Transverse colon (tissue), 4 donors: ENCODE measurements around the gene LMTK2. TPM values are rescaled to one million over a fixed set of nuclear protein-coding genes. Genes with fewer than 3 reads are reported as not detected.

Experiments used
- DNase-seq: peaks from one replicate; pipeline ENCODE4 v3.0.0-alpha.2; 2019
- H3K27ac ChIP-seq, 4 donors: fragments of 200-600 bp; sonication (generic); 2 replicates each; pipeline ENCODE4 v1.5.1; 2016 to 2018; ENCODE audit warnings: inconsistent platforms in 4 of 4
- H3K27me3 ChIP-seq: fragments of 200-600 bp; sonication (generic); 2 replicates; pipeline ENCODE4 v1.5.1; 2017; ENCODE audit warnings: inconsistent platforms
- H3K36me3 ChIP-seq, 4 donors: fragments of 200-600 bp; sonication (generic); 2 replicates each; pipeline ENCODE4 v1.5.1; 2017 to 2019; ENCODE audit warnings: inconsistent platforms in 4 of 4
- H3K4me1 ChIP-seq, 4 donors: fragments of 200-600 bp; sonication (generic); 2 replicates each; pipeline ENCODE4 v1.5.1; 2017 to 2020; ENCODE audit warnings: inconsistent platforms in 4 of 4
- H3K4me3 ChIP-seq, 4 donors: fragments of 200-600 bp; sonication (generic); 1 replicate in 1 of 4; 2 replicates in 3 of 4; pipeline versions ENCODE4 v1.5.1 to v1.6.1; 2017 to 2019; ENCODE audit warnings: inconsistent platforms in 4 of 4
- H3K9me3 ChIP-seq, 2 donors: fragments of 200-600 bp; sonication (generic); 2 replicates each; pipeline ENCODE4 v1.5.1; 2017 to 2019; ENCODE audit warnings: inconsistent platforms in 2 of 2
- EP300 ChIP-seq: sonication (generic); formaldehyde crosslinking; IDR thresholded peaks from one replicate; pipeline ENCODE4 v1.6.1; 2017; ENCODE audit warnings: antibody characterized with exemption, low read depth
- POLR2A ChIP-seq: fragments of 450-650 bp; IDR thresholded peaks from one replicate; pipeline ENCODE4 v1.6.1; 2016; ENCODE audit warnings: antibody characterized with exemption, mild to moderate bottlenecking, moderate library complexity
- POLR2AphosphoS5 ChIP-seq, 3 donors: sonication (generic); formaldehyde crosslinking; IDR thresholded peaks; one replicate each; pipeline ENCODE4 v1.6.1; 2016; ENCODE audit warnings: antibody characterized with exemption in 3 of 3
- WGBS, 2 donors: methylation state at CpG; one replicate each; pipeline ENCODE4 v1.1.5; 2018; ENCODE audit warnings: low coverage in 1 of 2; 5-methylcytosine and 5-hydroxymethylcytosine counted together
- in situ Hi-C, 4 donors: fragments of 200-750 bp; cut with MboI; loops; one replicate each; pipeline versions ENCODE4 v1.15.0 to v1.15.1; 2017; ENCODE audit warnings: low sequenced_read_pairs in 3 of 4, low pct_ligation_motif_present in 1 of 4, low pct_unique_long_range_greater_than_20kb in 1 of 4
- intact Hi-C: fragments of 100-400 bp; cut with DNase I; formaldehyde crosslinking; loops from one replicate; pipeline ENCODE4 v1.15.1; 2023; ENCODE audit warnings: low total_unique reads
- total RNA-seq, 4 donors: library from RNA; depleted of rRNA; stranded (reverse); fragments of >200 nt; gene quantifications; one replicate each; pipeline ENCODE4 v1.1.0, GENCODE V29; 2016
- TF ChIP-seq, protein P1 (sequence below), 5 experiments: fragments of 200-600 bp in 3 of 5; fragments of 450-650 bp in 2 of 5; sonication (generic) in 3 of 5; IDR thresholded peaks; 1 replicate in 2 of 5; 2 replicates in 3 of 5; pipeline ENCODE4 v1.5.1; 2016 to 2017; ENCODE audit warnings: antibody characterized with exemption in 5 of 5, inconsistent platforms in 3 of 5, mild to moderate bottlenecking in 2 of 5, moderate library complexity in 1 of 5

The LMTK2 gene
- total RNA-seq, 4 donors from 2014 or later, result 51.6 to 106 (median 62.2) TPM

DNA sequence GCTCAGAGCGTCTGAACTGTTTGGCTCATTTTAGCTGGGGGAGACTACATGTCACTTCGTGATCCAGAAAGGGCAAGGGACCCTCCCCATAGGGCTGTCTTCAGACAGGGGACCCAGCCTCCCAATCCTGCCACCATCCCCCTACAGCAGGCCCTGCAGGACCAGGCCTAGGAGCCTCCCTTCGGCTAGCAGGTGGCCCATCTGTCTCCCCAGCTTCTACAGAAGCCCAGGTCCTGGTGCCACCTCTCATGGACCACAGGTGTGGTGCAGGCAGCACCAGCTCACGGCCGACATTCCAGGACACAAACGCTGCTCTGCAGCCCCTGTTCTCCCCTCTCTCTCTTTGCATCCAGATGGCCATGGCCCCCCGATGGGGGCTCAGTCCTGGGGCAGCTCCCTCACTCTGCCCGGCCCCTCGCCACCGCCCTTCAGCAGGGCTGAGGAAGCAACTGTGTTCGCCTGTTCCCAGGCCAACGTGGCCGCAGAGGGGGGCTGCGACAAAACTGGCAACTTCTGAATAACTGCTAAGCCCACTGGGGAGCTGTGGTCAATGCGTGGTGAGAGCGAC is 135.1 kb downstream of the LMTK2 start:
- Histone ChIP-seq H3K36me3 (no peaks in the 10 kb centered on the region), H3K4me1 (no peaks in the 10 kb centered on the region), H3K9me3 (no peaks in the 10 kb centered on the region), H3K27ac (no peak overlapping the region), H3K4me3 (no peak overlapping the region), H3K27me3 (no peaks in the 10 kb centered on the region)
- intact Hi-C loops, result no loop called here
- WGBS, 2 donors, result 87% methylated on average over 16 of the region's 16 CpGs; no CpG with 5 or more reads in 1 of the 2 donors
- TF ChIP-seq EP300 (no peak), POLR2A (no peak), POLR2AphosphoS5 (IDR thresholded peaks at IDR 0.05) (no peak)
- TF ChIP-seq, protein P1, sequence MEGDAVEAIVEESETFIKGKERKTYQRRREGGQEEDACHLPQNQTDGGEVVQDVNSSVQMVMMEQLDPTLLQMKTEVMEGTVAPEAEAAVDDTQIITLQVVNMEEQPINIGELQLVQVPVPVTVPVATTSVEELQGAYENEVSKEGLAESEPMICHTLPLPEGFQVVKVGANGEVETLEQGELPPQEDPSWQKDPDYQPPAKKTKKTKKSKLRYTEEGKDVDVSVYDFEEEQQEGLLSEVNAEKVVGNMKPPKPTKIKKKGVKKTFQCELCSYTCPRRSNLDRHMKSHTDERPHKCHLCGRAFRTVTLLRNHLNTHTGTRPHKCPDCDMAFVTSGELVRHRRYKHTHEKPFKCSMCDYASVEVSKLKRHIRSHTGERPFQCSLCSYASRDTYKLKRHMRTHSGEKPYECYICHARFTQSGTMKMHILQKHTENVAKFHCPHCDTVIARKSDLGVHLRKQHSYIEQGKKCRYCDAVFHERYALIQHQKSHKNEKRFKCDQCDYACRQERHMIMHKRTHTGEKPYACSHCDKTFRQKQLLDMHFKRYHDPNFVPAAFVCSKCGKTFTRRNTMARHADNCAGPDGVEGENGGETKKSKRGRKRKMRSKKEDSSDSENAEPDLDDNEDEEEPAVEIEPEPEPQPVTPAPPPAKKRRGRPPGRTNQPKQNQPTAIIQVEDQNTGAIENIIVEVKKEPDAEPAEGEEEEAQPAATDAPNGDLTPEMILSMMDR (IDR thresholded peaks at IDR 0.05), result no peak
- in situ Hi-C loops, result no loop called here
- no peak for DNase-seq

DNA sequence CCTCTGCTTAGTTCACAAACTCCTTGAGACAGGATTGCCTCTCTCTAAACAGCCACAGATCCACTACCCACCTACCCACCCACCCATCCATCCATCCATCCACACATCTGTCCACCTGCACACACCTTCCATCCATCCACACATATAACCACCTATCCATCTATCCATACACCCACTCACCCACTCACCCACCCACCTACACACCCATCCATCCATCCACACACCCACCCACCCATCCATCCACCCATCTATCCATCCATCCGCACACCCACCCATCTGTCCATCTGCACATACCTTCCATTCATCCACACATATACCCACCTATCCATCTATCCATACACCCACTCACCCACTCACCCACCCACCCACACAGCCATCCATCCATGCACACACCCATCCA is 135.7 kb downstream of the LMTK2 start:
- H3K4me3 ChIP-seq, result no peak overlapping the region
- no peaks in the 10 kb centered on the region for H3K36me3 ChIP-seq

GRCh38 chr7:98242934-98243333 is 136.3 kb downstream of the LMTK2 start:
- H3K9me3 ChIP-seq, result no peaks in the 10 kb centered on the region
- no peaks in the 10 kb centered on the region for H3K27me3 ChIP-seq
- intact Hi-C loops (no loop called here), in situ Hi-C loops (no loop called here)
- 87 to 100% methylated on average over 3 to 4 of the region's 4 CpGs for WGBS, 2 donors
- TF ChIP-seq POLR2A (no peak), EP300 (no peak), POLR2AphosphoS5 (IDR thresholded peaks at IDR 0.05) (no peak)
- TF ChIP-seq, protein P1 (IDR thresholded peaks at IDR 0.05), result no peak
- no peak overlapping the region for H3K4me3 ChIP-seq
- H3K27ac ChIP-seq, result no peak overlapping the region
- no peaks in the 10 kb centered on the region for H3K36me3 ChIP-seq
- no peak for DNase-seq
- no peaks in the 10 kb centered on the region for H3K4me1 ChIP-seq

More for the DNA sequence above, 135.7 kb downstream of the LMTK2 start:
- WGBS, 2 donors, result 71 to 91% methylated on average over 1 of the region's 1 CpG
- in situ Hi-C loops (no loop called here), intact Hi-C loops (no loop called here)
- Histone ChIP-seq H3K27ac (no peak overlapping the region), H3K9me3 (no peaks in the 10 kb centered on the region), H3K27me3 (no peaks in the 10 kb centered on the region), H3K4me1 (no peaks in the 10 kb centered on the region)
- TF ChIP-seq EP300, result no peak
- TF ChIP-seq, protein P1 (IDR thresholded peaks at IDR 0.05), result no peak
- TF ChIP-seq POLR2AphosphoS5 (IDR thresholded peaks at IDR 0.05), result no peak
- no peak for TF ChIP-seq POLR2A
- DNase-seq, result no peak

GRCh38 chr7:98244871-98245270 is 138.2 kb downstream of the LMTK2 start:
- WGBS, 2 donors, result 96 to 100% methylated on average over 1 to 14 of the region's 14 CpGs
- no peak for DNase-seq
- intact Hi-C loops (no loop called here), in situ Hi-C loops (no loop called here)
- H3K4me1 ChIP-seq, result peaks cover 0 to 13% (median 1%) of the 10 kb centered on the region in 4 donors
- no peaks in the 10 kb centered on the region for H3K36me3 ChIP-seq
- H3K9me3 ChIP-seq, result no peaks in the 10 kb centered on the region
- no peaks in the 10 kb centered on the region for H3K27me3 ChIP-seq
- TF ChIP-seq POLR2AphosphoS5 (IDR thresholded peaks at IDR 0.05) (no peak), POLR2A (no peak)
- TF ChIP-seq, protein P1 (IDR thresholded peaks at IDR 0.05), result no peak
- no peak overlapping the region for H3K27ac ChIP-seq
- H3K4me3 ChIP-seq, result no peak overlapping the region
